ENCODE measurements around the gene PRKCE.

PRKCE gene

GRCh38 chr2:46163804-46164528, 512.5 kb downstream of the PRKCE start:
- no peak for DNase-seq

- DNase-seq, result no peak
Observed at GRCh38 chr2:46164529-46165301, 513.2 kb downstream of the PRKCE start.

- DNase-seq, result no peak
Observed at GRCh38 chr2:46165916-46166315, 514.4 kb downstream of the PRKCE start.

GRCh38 chr2:46167406-46167805, 515.9 kb downstream of the PRKCE start:
- no peak for DNase-seq

GRCh38 chr2:46167924-46168323, 516.4 kb downstream of the PRKCE start:
- no peak for DNase-seq

- no peak for DNase-seq
Observed at GRCh38 chr2:46169467-46169866, 518.0 kb downstream of the PRKCE start.

GRCh38 chr2:46170026-46170425, 518.6 kb downstream of the PRKCE start:
- DNase-seq, result no peak

GRCh38 chr2:46170611-46171350, 519.3 kb downstream of the PRKCE start:
- no peak for DNase-seq

- DNase-seq, result no peak
Observed at GRCh38 chr2:46171411-46171953, 520.0 kb downstream of the PRKCE start.

GRCh38 chr2:46171996-46172546, 520.6 kb downstream of the PRKCE start:
- no peak for DNase-seq

- no peak for DNase-seq
Observed at GRCh38 chr2:46173030-46173429, 521.6 kb downstream of the PRKCE start.

GRCh38 chr2:46173636-46174250, 522.3 kb downstream of the PRKCE start:
- no peak for DNase-seq

GRCh38 chr2:46174345-46175170, 523.1 kb downstream of the PRKCE start:
- DNase-seq, result no peak

GRCh38 chr2:46175419-46175818, 523.9 kb downstream of the PRKCE start:
- DNase-seq, result no peak

GRCh38 chr2:46177461-46178089, 526.1 kb downstream of the PRKCE start:
- no peak for DNase-seq

GRCh38 chr2:46179037-46179621, 527.7 kb downstream of the PRKCE start:
- DNase-seq, result peak; percentile 44

- no peak for DNase-seq
Observed at GRCh38 chr2:46180189-46180588, 528.7 kb downstream of the PRKCE start.

- no peak for DNase-seq
Observed at GRCh38 chr2:46181306-46181705, 529.8 kb downstream of the PRKCE start.

GRCh38 chr2:46181789-46182530, 530.5 kb downstream of the PRKCE start:
- no peak for DNase-seq

- DNase-seq, result no peak
Observed at GRCh38 chr2:46183426-46183825, 532.0 kb downstream of the PRKCE start.
